Common myeloid progenitor, CD34-positive (primary cell): ENCODE results near the gene SCAANT1.
A peak's percentile ranks its signal among the peaks of the same experiment; 100 is the strongest.

Experiments
- CTCF ChIA-PET: fragments of 350-600 bp; sonication (Branson Sonifier 250); formaldehyde crosslinking; loops from one replicate; lab custom pipeline; 2021; ENCODE audit warnings: antibody characterized with exemption; lab: Charles Lee
- POLR2A ChIA-PET: fragments of 350-600 bp; sonication (Branson Sonifier 250); formaldehyde crosslinking; loops from one replicate; lab custom pipeline; 2021; ENCODE audit warnings: antibody characterized with exemption; lab: Charles Lee
- DNase-seq, 3 donors: peaks; one replicate each; pipeline versions ENCODE4 v3.0.0 to v3.0.0-alpha.2; 2013
- H3K27ac ChIP-seq, 2 experiments: 1 replicate in 1 of 2; 2 replicates in 1 of 2; pipeline ENCODE4 v1.7.0; 2013; ENCODE audit warnings: inconsistent platforms in 2 of 2, low read length in 2 of 2, mild to moderate bottlenecking in 2 of 2, low read depth in 1 of 2, moderate library complexity in 1 of 2; ENCODE audit not compliant: severe bottlenecking in 2 of 2, insufficient read depth in 1 of 2, poor library complexity in 1 of 2
- H3K27me3 ChIP-seq, 5 experiments: replicated peaks in 2 of 5; 1 replicate in 3 of 5; 2 replicates in 2 of 5; pipeline versions ENCODE4 v1.6.1 to v1.7.0; 2013; ENCODE audit warnings: low read length in 4 of 5, mild to moderate bottlenecking in 2 of 5, moderate library complexity in 2 of 5, inconsistent platforms in 1 of 5; ENCODE audit not compliant: insufficient read depth in 5 of 5, control insufficient read depth in 4 of 5
- H3K36me3 ChIP-seq, 4 experiments: 1 replicate in 2 of 4; 2 replicates in 2 of 4; pipeline versions ENCODE4 v1.6.1 to v1.7.0; 2013; ENCODE audit warnings: low read length in 3 of 4, control low read depth in 1 of 4, mild to moderate bottlenecking in 1 of 4; ENCODE audit not compliant: control insufficient read depth in 4 of 4, insufficient read depth in 4 of 4
- H3K4me1 ChIP-seq, 4 experiments: 1 replicate in 3 of 4; 2 replicates in 1 of 4; pipeline versions ENCODE4 v1.6.1 to v1.7.1; 2013; ENCODE audit warnings: low read length in 3 of 4, mild to moderate bottlenecking in 3 of 4, control low read depth in 1 of 4, inconsistent platforms in 1 of 4, moderate library complexity in 1 of 4; ENCODE audit not compliant: control insufficient read depth in 4 of 4, insufficient read depth in 4 of 4; ENCODE audit errors: control extremely low read depth in 1 of 4
- H3K4me3 ChIP-seq, 7 experiments: 1 replicate in 4 of 7; 2 replicates in 3 of 7; pipeline versions ENCODE4 v1.5.1 to v1.7.0; 2013; ENCODE audit warnings: mild to moderate bottlenecking in 7 of 7, low read length in 6 of 7, moderate library complexity in 6 of 7, inconsistent platforms in 2 of 7, low read depth in 2 of 7, control low read depth in 1 of 7; ENCODE audit not compliant: insufficient read depth in 4 of 7, control insufficient read depth in 1 of 7; ENCODE audit errors: extremely low read depth in 1 of 7
- H3K9me3 ChIP-seq, 5 experiments: 1 replicate in 4 of 5; 2 replicates in 1 of 5; pipeline versions ENCODE4 v1.6.1 to v1.7.1; 2013; ENCODE audit warnings: low read length in 4 of 5, mild to moderate bottlenecking in 2 of 5, inconsistent platforms in 1 of 5, low read depth in 1 of 5, moderate library complexity in 1 of 5; ENCODE audit not compliant: control insufficient read depth in 4 of 5, insufficient read depth in 2 of 5; ENCODE audit errors: control extremely low read depth in 1 of 5
- WGBS: methylation state at CpG from one replicate; pipeline ENCODE4 v1.1.5; 2013; ENCODE audit not compliant: insufficient coverage; 5-methylcytosine and 5-hydroxymethylcytosine counted together

The SCAANT1 gene

GRCh38 chr3:63926309-63926708 is 14.1 kb upstream of the SCAANT1 start:
- Histone ChIP-seq H3K9me3 (no peaks in the 10 kb centered on the region), H3K4me3 (no peak overlapping the region), H3K4me1 (peaks cover 3 to 24% (median 6%) of the 10 kb centered on the region in 4 experiments), H3K27me3 (no peaks in the 10 kb centered on the region), H3K36me3 (peaks cover 8 to 47% (median 23%) of the 10 kb centered on the region in 4 experiments), H3K27ac (no peak overlapping the region)
- CTCF ChIA-PET: no interaction called here
- POLR2A ChIA-PET: no interaction called here
- 100% methylated on average over 4 of the region's 4 CpGs for WGBS
- DNase-seq: no peak

- peak overlapping the region in 1 of 2 experiments; percentile 1 for H3K27ac ChIP-seq
- H3K27me3 ChIP-seq: no peaks in the 10 kb centered on the region
- ChIA-PET CTCF (interaction anchor here (1.1 kb wide), 1 partner anchor 39 kb away, joined by 3 read pairs; no protein-coding TSS in a partner anchor), POLR2A (interaction anchor here (1.0 kb wide), 1 partner anchor 10 kb away, joined by 4 read pairs; no protein-coding TSS in a partner anchor)
- H3K4me3 ChIP-seq: no peak overlapping the region
- WGBS: 100% methylated on average over 1 of the region's 2 CpGs
- DNase-seq: no peak
- peaks cover 3 to 23% (median 6%) of the 10 kb centered on the region in 4 experiments for H3K4me1 ChIP-seq
- no peaks in the 10 kb centered on the region for H3K9me3 ChIP-seq
- peaks cover 9 to 65% (median 29%) of the 10 kb centered on the region in 4 experiments for H3K36me3 ChIP-seq
Measured at GRCh38 chr3:63922491-63923199, 10.5 kb upstream of the SCAANT1 start.

- WGBS: 100% methylated on average over 3 of the region's 6 CpGs
- no peaks in the 10 kb centered on the region for H3K9me3 ChIP-seq
- H3K4me3 ChIP-seq: no peak overlapping the region
- H3K36me3 ChIP-seq: peaks cover 13 to 72% (median 31%) of the 10 kb centered on the region in 4 experiments
- H3K27me3 ChIP-seq: no peaks in the 10 kb centered on the region
- H3K4me1 ChIP-seq: peaks cover 3 to 20% (median 6%) of the 10 kb centered on the region in 4 experiments
- POLR2A ChIA-PET: interaction anchor here (1.0 kb wide), 1 partner anchor 11 kb away, joined by 4 read pairs; no protein-coding TSS in a partner anchor
- H3K27ac ChIP-seq: peak overlapping the region in 1 of 2 experiments; percentile 1
- peak; percentile 42 to 81 (median 77) for DNase-seq
- CTCF ChIA-PET: no interaction called here
Measured at GRCh38 chr3:63921741-63922482, 9.7 kb upstream of the SCAANT1 start.

- Histone ChIP-seq H3K36me3 (peaks cover 11 to 65% (median 26%) of the 10 kb centered on the region in 4 experiments), H3K9me3 (no peaks in the 10 kb centered on the region), H3K27ac (no peak overlapping the region), H3K4me1 (peaks cover 3 to 20% (median 6%) of the 10 kb centered on the region in 4 experiments), H3K27me3 (no peaks in the 10 kb centered on the region), H3K4me3 (no peak overlapping the region)
- ChIA-PET CTCF (interaction anchor here (1.8 kb wide), 1 partner anchor 73 kb away, joined by 5 read pairs; no protein-coding TSS in a partner anchor), POLR2A (interaction anchor here (0.6 kb wide), 1 partner anchor 19 kb away, joined by 4 read pairs; no protein-coding TSS in a partner anchor)
- WGBS: 90% methylated on average over 5 of the region's 5 CpGs
- DNase-seq: no peak
Measured at GRCh38 chr3:63920001-63920400, 7.8 kb upstream of the SCAANT1 start.

- Histone ChIP-seq H3K4me3 (no peak overlapping the region), H3K4me1 (peaks cover 6 to 29% (median 12%) of the 10 kb centered on the region in 4 experiments), H3K9me3 (no peaks in the 10 kb centered on the region), H3K36me3 (peaks cover 11 to 58% (median 17%) of the 10 kb centered on the region in 4 experiments), H3K27ac (no peak overlapping the region), H3K27me3 (no peaks in the 10 kb centered on the region)
- no peak for DNase-seq
- ChIA-PET CTCF (no interaction called here), POLR2A (no interaction called here)
Measured at GRCh38 chr3:63918321-63918720, 6.1 kb upstream of the SCAANT1 start.

GRCh38 chr3:63914312-63914711 is 2.1 kb upstream of the SCAANT1 start:
- no peaks in the 10 kb centered on the region for H3K27me3 ChIP-seq
- no peak overlapping the region for H3K27ac ChIP-seq
- no peaks in the 10 kb centered on the region for H3K9me3 ChIP-seq
- ChIA-PET CTCF (interaction anchor here (1.0 to 2.1 kb wide), 6 partner anchors 14 to 83 kb away, joined by 3 to 6 read pairs (median 4); no protein-coding TSS in a partner anchor), POLR2A (no interaction called here)
- H3K4me3 ChIP-seq: no peak overlapping the region
- peak in 2 of 3 donors; percentile 59 for DNase-seq
- H3K4me1 ChIP-seq: peaks cover 11 to 29% (median 21%) of the 10 kb centered on the region in 4 experiments
- WGBS: 94% methylated on average over 4 of the region's 5 CpGs
- peaks cover 9 to 43% (median 14%) of the 10 kb centered on the region in 4 experiments for H3K36me3 ChIP-seq
